Measurements from ENCODE around the gene PAX5. TPM values are rescaled to one million over a fixed set of nuclear protein-coding genes. Genes with fewer than 3 reads are reported as not detected.

The PAX5 gene
- polyA plus RNA-seq, 2 of the 4 experiments (the other 2 are of a cell fraction), result not detected

- POLR2A ChIA-PET, result interaction anchor here (1.1 kb wide), 1 partner anchor 89 kb away, joined by 3 read pairs; no protein-coding TSS in a partner anchor
- DNase-seq (ENCODE audit: low read depth in 1 of 2, low spot score in 1 of 2), result no peak
- Histone ChIP-seq H3K4me2 (no peak overlapping the region), H3K4me1 (no peaks in the 10 kb centered on the region), H3K9me3 (no peaks in the 10 kb centered on the region), H3K27ac (no peak overlapping the region), H3K4me3 (no peak overlapping the region)
- TF ChIP-seq ESRRA (IDR thresholded peaks at IDR 0.05; ENCODE audit: borderline replicate concordance, low read length) (no peak), HES2 (IDR thresholded peaks at IDR 0.05) (no peak), SMC3 (IDR thresholded peaks at IDR 0.05) (no peak), EHF (CRISPR knock-in tag; IDR thresholded peaks at IDR 0.05) (no peak), ZSCAN20 (CRISPR knock-in tag; IDR thresholded peaks at IDR 0.05) (no peak), JUNB (IDR thresholded peaks at IDR 0.05) (no peak), PHF8 (IDR thresholded peaks at IDR 0.05; ENCODE audit: borderline replicate concordance, low read depth) (no peak), BHLHE40 (IDR thresholded peaks at IDR 0.05; ENCODE audit: low read depth, low read length) (no peak), TFCP2L1 (CRISPR knock-in tag; IDR thresholded peaks at IDR 0.05) (no peak), CTCF (IDR thresholded peaks at IDR 0.05) (no peak), RFX5 (IDR thresholded peaks at IDR 0.05) (no peak), NR3C1 (IDR thresholded peaks at IDR 0.05) (no peak), MYC (IDR thresholded peaks at IDR 0.05; ENCODE audit: borderline replicate concordance, low read length) (no peak), MAFK (IDR thresholded peaks at IDR 0.05; ENCODE audit: partially characterized antibody) (no peak), FOXS1 (CRISPR knock-in tag; IDR thresholded peaks at IDR 0.05) (no peak), GATA3 (IDR thresholded peaks at IDR 0.05; ENCODE audit: borderline replicate concordance) (no peak), CBX2 (IDR thresholded peaks at IDR 0.05; ENCODE audit: borderline replicate concordance, low read depth) (no peak), HOXB13 (CRISPR knock-in tag; IDR thresholded peaks at IDR 0.05; ENCODE audit: low read depth) (no peak)
- TF ChIP-seq, protein P1, sequence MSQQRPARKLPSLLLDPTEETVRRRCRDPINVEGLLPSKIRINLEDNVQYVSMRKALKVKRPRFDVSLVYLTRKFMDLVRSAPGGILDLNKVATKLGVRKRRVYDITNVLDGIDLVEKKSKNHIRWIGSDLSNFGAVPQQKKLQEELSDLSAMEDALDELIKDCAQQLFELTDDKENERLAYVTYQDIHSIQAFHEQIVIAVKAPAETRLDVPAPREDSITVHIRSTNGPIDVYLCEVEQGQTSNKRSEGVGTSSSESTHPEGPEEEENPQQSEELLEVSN (IDR thresholded peaks at IDR 0.05; ENCODE audit: borderline replicate concordance, low read depth), result no peak
- WGBS (ENCODE audit: missing lambda C conversion rate), result 61% methylated on average over 10 of the region's 10 CpGs
- no peak for ATAC-seq
- no peak for FAIRE-seq
- CTCF ChIA-PET, result interaction anchor here (0.9 to 9.4 kb wide), 11 partner anchors 10 to 447 kb away, joined by 3 to 95 read pairs (median 11); no protein-coding TSS in a partner anchor
Observed at GRCh38 chr9:36854751-36855150, 179.3 kb downstream of the PAX5 start.

DNA sequence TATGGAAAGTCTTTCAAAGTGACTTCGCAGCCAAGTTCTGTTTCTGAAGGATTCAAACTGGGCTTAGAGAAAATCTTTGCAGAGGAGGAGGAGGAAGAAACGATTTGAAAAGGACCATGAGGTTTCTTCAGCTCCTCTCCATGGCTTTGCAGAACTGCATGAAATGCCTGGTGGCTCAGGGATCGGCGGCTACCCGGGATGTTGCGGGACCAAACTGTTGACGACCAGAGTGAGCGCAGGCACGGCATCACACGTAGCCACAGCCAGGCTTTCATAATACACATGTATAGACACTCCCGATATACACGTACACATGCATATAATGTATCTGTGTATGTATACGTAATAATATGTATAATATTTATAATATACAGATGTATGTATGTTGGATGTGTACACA, 180.0 kb downstream of the PAX5 start:
- DNase-seq (ENCODE audit: low read depth in 1 of 2, low spot score in 1 of 2), result no peak
- no peaks in the 10 kb centered on the region for H3K4me1 ChIP-seq
- ChIA-PET POLR2A (no interaction called here), CTCF (interaction anchor here (0.7 to 9.4 kb wide), 9 partner anchors 10 to 152 kb away, joined by 3 to 95 read pairs (median 17); no protein-coding TSS in a partner anchor)
- TF ChIP-seq, protein P2, sequence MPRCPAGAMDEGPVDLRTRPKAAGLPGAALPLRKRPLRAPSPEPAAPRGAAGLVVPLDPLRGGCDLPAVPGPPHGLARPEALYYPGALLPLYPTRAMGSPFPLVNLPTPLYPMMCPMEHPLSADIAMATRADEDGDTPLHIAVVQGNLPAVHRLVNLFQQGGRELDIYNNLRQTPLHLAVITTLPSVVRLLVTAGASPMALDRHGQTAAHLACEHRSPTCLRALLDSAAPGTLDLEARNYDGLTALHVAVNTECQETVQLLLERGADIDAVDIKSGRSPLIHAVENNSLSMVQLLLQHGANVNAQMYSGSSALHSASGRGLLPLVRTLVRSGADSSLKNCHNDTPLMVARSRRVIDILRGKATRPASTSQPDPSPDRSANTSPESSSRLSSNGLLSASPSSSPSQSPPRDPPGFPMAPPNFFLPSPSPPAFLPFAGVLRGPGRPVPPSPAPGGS (IDR thresholded peaks at IDR 0.05), result no peak
- TF ChIP-seq MAZ (IDR thresholded peaks at IDR 0.05; ENCODE audit: borderline replicate concordance, low read depth, low read length) (no peak), CHD2 (IDR thresholded peaks at IDR 0.05; ENCODE audit: low read length, partially characterized antibody) (no peak), HEYL (CRISPR knock-in tag; IDR thresholded peaks at IDR 0.05) (no peak), KDM1A (IDR thresholded peaks at IDR 0.05; ENCODE audit: low read depth) (no peak), RFX5 (IDR thresholded peaks at IDR 0.05) (no peak), ESRRA (IDR thresholded peaks at IDR 0.05; ENCODE audit: borderline replicate concordance, low read length) (no peak), FOSB (CRISPR knock-in tag; IDR thresholded peaks at IDR 0.05) (no peak), SREBF2 (IDR thresholded peaks at IDR 0.05) (no peak), RAD21 (conservative IDR thresholded peaks at IDR 0.05 in 1 of 2, IDR thresholded peaks at IDR 0.05 in 1 of 2) (no peak), RNF2 (IDR thresholded peaks at IDR 0.05; ENCODE audit: borderline replicate concordance, low read depth) (no peak), EP300 (IDR thresholded peaks at IDR 0.05) (no peak), PHF8 (IDR thresholded peaks at IDR 0.05; ENCODE audit: borderline replicate concordance, low read depth) (no peak)
- TF ChIP-seq, protein P1 (IDR thresholded peaks at IDR 0.05; ENCODE audit: borderline replicate concordance, low read depth), result no peak
- TF ChIP-seq, protein P3, sequence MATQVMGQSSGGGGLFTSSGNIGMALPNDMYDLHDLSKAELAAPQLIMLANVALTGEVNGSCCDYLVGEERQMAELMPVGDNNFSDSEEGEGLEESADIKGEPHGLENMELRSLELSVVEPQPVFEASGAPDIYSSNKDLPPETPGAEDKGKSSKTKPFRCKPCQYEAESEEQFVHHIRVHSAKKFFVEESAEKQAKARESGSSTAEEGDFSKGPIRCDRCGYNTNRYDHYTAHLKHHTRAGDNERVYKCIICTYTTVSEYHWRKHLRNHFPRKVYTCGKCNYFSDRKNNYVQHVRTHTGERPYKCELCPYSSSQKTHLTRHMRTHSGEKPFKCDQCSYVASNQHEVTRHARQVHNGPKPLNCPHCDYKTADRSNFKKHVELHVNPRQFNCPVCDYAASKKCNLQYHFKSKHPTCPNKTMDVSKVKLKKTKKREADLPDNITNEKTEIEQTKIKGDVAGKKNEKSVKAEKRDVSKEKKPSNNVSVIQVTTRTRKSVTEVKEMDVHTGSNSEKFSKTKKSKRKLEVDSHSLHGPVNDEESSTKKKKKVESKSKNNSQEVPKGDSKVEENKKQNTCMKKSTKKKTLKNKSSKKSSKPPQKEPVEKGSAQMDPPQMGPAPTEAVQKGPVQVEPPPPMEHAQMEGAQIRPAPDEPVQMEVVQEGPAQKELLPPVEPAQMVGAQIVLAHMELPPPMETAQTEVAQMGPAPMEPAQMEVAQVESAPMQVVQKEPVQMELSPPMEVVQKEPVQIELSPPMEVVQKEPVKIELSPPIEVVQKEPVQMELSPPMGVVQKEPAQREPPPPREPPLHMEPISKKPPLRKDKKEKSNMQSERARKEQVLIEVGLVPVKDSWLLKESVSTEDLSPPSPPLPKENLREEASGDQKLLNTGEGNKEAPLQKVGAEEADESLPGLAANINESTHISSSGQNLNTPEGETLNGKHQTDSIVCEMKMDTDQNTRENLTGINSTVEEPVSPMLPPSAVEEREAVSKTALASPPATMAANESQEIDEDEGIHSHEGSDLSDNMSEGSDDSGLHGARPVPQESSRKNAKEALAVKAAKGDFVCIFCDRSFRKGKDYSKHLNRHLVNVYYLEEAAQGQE (IDR thresholded peaks at IDR 0.05), result no peak
- no peak for ATAC-seq
- H3K4me2 ChIP-seq, result no peak overlapping the region
- no peak for FAIRE-seq
- H3K9me3 ChIP-seq, result no peaks in the 10 kb centered on the region
- H3K4me3 ChIP-seq, result no peak overlapping the region
- H3K27ac ChIP-seq, result no peak overlapping the region
- WGBS (ENCODE audit: missing lambda C conversion rate), result 70% methylated on average over 13 of the region's 13 CpGs

Measured in A549 (cell line).